ENCODE measurements around the gene MLC1.

The MLC1 gene

GRCh38 chr22:50039669-50040443 lies 45.4 kb downstream of the MLC1 start:
- no peak overlapping the region for H3K4me3 ChIP-seq (replicated peaks; ENCODE audit: low read depth, low read length)
- DNase-seq (ENCODE audit: extremely low read depth, low read depth) = no peak
- TF ChIP-seq, protein P1, sequence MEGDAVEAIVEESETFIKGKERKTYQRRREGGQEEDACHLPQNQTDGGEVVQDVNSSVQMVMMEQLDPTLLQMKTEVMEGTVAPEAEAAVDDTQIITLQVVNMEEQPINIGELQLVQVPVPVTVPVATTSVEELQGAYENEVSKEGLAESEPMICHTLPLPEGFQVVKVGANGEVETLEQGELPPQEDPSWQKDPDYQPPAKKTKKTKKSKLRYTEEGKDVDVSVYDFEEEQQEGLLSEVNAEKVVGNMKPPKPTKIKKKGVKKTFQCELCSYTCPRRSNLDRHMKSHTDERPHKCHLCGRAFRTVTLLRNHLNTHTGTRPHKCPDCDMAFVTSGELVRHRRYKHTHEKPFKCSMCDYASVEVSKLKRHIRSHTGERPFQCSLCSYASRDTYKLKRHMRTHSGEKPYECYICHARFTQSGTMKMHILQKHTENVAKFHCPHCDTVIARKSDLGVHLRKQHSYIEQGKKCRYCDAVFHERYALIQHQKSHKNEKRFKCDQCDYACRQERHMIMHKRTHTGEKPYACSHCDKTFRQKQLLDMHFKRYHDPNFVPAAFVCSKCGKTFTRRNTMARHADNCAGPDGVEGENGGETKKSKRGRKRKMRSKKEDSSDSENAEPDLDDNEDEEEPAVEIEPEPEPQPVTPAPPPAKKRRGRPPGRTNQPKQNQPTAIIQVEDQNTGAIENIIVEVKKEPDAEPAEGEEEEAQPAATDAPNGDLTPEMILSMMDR (IDR thresholded peaks at IDR 0.05; ENCODE audit: low read depth, low read length, missing control alignments) = no peak

- TF ChIP-seq, protein P1 (IDR thresholded peaks at IDR 0.05; ENCODE audit: low read depth, low read length, missing control alignments) = no peak
- DNase-seq (ENCODE audit: extremely low read depth, low read depth) = no peak
- no peak overlapping the region for H3K4me3 ChIP-seq (replicated peaks; ENCODE audit: low read depth, low read length)
Measured at GRCh38 chr22:50035976-50036724, 49.1 kb downstream of the MLC1 start.

DNA sequence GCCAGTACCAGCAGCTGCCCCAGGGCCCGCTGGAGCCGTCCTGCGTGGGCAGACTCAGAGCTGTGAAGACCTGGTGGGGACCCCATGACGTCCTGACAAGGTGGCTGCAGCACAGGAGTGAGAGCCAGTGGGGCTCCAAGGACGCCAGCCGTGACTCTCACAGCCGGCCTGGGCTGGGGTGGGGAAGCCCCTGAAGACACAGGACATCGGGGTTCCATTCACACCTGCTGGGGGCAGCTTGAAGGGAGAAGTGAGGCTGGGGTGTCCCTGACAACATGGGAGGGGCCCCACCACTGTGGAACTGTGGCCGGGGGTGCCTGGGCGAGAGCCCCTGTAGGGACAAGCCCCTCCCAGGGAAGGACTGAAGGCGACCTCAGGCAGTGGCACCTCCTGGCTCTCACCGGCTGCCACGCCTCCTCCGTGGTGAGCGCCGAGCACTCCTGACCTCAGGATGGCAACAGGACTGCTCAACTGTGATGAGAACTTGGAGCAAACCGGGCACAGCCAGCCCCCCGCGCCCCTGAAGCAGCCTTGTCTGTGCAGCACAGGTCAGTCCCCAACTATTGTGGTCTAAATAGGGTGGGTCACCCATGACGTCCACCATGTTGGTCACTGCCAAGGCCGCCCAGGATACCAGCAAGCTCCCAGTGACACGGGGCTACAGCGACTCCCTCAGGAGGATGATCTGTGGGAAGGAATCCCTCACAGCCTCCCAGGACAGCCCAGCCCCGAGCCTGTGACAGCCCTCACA lies 49.9 kb downstream of the MLC1 start:
- H3K4me3 ChIP-seq (replicated peaks; ENCODE audit: low read depth, low read length) = no peak overlapping the region
- no peak for DNase-seq (ENCODE audit: extremely low read depth, low read depth)
- TF ChIP-seq, protein P1 (IDR thresholded peaks at IDR 0.05; ENCODE audit: low read depth, low read length, missing control alignments) = no peak

- TF ChIP-seq, protein P1 (IDR thresholded peaks at IDR 0.05; ENCODE audit: low read depth, low read length, missing control alignments) = no peak
- H3K4me3 ChIP-seq (replicated peaks; ENCODE audit: low read depth, low read length) = no peak overlapping the region
- DNase-seq (ENCODE audit: extremely low read depth, low read depth) = no peak
Measured at GRCh38 chr22:50034126-50035081, 50.8 kb downstream of the MLC1 start.

DNA sequence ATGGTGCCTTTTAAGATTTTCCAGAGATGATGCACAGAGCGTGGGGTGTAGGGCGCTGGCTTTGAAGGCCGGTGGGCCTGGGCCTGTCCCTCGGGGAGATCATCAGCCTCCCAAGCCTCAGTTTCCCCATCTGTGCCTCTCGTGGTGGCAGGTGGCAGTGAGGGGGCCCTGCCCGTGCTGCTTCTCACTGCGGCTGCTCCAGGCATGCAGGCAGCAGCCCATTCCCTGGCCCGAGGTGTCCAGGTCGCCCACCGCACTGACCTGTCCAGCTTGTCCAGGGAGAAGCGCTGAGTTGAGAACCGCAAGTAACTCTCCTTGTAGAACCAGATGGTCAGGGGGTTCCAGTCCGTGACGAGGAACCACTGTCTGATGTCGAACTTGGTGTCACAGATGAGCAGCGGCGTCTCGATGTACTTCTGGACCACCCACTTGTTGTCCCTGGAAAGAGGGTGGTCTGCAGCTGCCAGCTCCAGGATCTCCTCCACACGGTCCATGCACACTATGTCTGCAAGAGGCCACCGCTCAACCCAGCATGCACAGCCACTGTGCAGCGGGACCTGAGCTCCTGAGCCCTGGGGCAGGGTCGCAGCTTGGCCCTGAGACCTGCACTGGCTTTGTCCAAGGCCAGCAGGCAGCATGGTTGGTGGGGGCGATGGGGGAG lies 52.2 kb downstream of the MLC1 start:
- H3K4me3 ChIP-seq (replicated peaks; ENCODE audit: low read depth, low read length) = no peak overlapping the region
- TF ChIP-seq, protein P1 (IDR thresholded peaks at IDR 0.05; ENCODE audit: low read depth, low read length, missing control alignments) = no peak
- DNase-seq (ENCODE audit: extremely low read depth, low read depth) = no peak

Data from HFF-Myc (cell line).